Measurements from ENCODE around the gene ABCC3.
A peak's percentile ranks its signal among the peaks of the same experiment; 100 is the strongest.

DNA sequence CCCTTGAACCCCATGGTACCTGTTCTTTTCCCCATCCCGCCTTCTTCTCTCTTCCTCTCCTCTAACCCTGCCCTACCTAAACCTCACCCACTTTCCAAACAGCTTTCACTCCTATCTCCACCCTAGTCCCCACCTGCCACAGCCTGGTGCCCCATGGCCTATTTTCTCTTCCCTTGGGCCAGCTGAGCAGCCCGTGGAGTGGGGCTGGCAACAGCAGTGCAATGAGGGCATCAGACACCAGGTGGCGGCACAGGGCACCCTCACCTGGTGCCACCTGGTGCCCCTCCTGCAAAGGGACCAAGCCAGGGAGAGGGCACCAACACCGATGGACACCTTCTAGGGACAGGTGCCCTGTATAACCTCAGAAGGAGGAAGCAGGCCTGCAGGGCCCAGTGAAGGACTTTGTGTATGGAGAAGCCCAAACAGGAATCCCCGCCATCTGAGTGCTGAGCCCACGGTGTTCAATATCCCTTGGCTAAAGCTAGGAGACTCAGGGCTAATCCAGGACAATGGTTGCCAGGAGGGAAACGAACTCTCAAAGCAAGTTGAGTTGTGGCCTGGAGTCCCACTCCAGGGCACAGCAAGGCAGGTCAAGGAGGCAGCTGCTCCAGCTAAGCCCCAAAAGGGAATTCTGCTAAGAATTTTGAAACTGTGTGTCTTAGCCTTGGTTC is 4.0 kb upstream of the ABCC3 start:
- TF ChIP-seq EZH2 (IDR thresholded peaks at IDR 0.05; ENCODE audit: borderline replicate concordance, low read depth, low read length, poor library complexity, severe bottlenecking) = no peak
- TF ChIP-seq, protein P1, sequence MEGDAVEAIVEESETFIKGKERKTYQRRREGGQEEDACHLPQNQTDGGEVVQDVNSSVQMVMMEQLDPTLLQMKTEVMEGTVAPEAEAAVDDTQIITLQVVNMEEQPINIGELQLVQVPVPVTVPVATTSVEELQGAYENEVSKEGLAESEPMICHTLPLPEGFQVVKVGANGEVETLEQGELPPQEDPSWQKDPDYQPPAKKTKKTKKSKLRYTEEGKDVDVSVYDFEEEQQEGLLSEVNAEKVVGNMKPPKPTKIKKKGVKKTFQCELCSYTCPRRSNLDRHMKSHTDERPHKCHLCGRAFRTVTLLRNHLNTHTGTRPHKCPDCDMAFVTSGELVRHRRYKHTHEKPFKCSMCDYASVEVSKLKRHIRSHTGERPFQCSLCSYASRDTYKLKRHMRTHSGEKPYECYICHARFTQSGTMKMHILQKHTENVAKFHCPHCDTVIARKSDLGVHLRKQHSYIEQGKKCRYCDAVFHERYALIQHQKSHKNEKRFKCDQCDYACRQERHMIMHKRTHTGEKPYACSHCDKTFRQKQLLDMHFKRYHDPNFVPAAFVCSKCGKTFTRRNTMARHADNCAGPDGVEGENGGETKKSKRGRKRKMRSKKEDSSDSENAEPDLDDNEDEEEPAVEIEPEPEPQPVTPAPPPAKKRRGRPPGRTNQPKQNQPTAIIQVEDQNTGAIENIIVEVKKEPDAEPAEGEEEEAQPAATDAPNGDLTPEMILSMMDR (conservative IDR thresholded peaks at IDR 0.05; ENCODE audit: low read depth, low read length) = peak; percentile 84

All from A673 (cell line).